HG02759 (cell line): Measurements from ENCODE around the gene RADIL.

Experiments used
- ATAC-seq: cut with Tn5 transposase; IDR thresholded peaks from one replicate; pipeline ENCODE4 v1.9.1; 2021; ENCODE audit warnings: mild to moderate bottlenecking, moderate library complexity; ENCODE audit not compliant: unreplicated experiment

RADIL gene

GRCh38 chr7:4759211-4759610 is 124.3 kb downstream of the RADIL start:
- ATAC-seq, result no peak

DNA sequence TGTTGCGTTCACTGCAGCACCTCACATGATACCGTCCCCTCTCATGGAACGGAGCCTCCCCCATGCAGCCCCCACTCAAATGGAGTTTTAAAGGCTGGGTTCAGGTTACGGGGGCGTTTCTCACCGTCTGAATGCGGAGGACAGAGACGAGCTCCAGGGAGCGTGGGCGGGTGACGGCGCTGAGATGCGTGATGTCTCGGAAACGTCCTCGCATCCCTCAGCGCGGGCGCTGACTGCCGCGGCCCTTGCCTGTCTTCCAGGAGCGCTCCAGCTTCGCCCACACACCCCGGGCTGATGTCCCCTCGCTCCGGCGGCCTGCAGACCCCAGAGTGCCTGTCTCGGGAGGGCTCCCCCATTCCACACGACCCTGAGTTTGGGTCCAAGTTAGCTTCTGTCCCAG is 124.7 kb downstream of the RADIL start:
- no peak for ATAC-seq

- ATAC-seq, result no peak
These were observed 125.4 kb downstream of the RADIL start for GRCh38 chr7:4758111-4758510.

GRCh38 chr7:4755045-4755444 is 128.5 kb downstream of the RADIL start:
- no peak for ATAC-seq

- ATAC-seq, result no peak
These were observed 129.0 kb downstream of the RADIL start for GRCh38 chr7:4754433-4755010.

DNA sequence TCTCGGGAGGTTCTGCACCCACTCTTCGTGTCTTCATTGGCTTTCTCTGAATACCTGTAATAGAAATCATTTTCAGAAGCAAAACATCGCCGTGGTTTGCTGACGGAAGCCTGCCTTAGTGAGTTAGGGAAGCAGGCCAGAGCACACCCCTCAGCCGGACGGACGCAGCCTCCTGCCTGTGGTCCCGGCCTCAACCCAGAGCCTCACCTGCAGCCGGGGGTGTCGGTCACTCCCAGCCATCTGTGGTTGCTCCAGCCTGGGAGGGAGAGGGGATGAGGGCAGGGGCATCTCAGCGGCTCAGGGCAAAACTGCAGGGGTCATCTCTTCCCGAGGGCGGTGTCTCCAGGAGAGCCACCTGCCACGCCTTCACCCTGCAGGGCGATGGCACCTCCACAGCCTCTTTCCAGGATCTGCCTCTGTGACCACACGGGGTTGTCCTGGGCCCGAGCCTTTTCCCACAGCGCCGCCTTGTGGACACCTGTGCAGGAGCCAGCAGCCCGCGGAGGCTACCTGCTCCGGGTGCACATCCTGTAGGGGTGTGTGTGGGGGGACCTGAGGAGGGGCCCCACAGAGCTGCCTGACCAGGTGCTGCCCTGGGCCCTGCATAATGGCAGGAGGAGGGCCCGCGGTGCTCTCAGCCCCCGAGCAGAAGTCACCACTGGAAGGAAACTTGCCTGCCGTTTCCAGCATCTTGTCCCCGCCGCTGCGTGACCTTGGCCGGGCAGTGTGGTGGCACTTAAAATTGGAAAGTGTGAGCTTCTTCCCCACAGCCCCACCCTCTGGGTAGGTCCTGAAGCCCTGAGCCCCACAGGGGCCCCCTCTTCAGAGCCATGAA is 129.7 kb downstream of the RADIL start:
- peak; percentile 88 for ATAC-seq

GRCh38 chr7:4751398-4751947 is 132.0 kb downstream of the RADIL start:
- no peak for ATAC-seq

GRCh38 chr7:4749798-4750197 is 133.7 kb downstream of the RADIL start:
- no peak for ATAC-seq

- ATAC-seq, result no peak
These were observed 134.2 kb downstream of the RADIL start for GRCh38 chr7:4749363-4749762.
